ENCODE measurements around the gene NRN1L. TPM values are rescaled to one million over a fixed set of nuclear protein-coding genes. Genes with fewer than 3 reads are reported as not detected.
"Not testable (repeated sequence)": the region's sequence is repeated elsewhere in the genome, so short reads cannot be mapped to it uniquely, and the experiment has no call there.

NRN1L gene
- 1.0 TPM for total RNA-seq (ENCODE audit: unreplicated experiment)
- long read RNA-seq, result 0 reads

DNA sequence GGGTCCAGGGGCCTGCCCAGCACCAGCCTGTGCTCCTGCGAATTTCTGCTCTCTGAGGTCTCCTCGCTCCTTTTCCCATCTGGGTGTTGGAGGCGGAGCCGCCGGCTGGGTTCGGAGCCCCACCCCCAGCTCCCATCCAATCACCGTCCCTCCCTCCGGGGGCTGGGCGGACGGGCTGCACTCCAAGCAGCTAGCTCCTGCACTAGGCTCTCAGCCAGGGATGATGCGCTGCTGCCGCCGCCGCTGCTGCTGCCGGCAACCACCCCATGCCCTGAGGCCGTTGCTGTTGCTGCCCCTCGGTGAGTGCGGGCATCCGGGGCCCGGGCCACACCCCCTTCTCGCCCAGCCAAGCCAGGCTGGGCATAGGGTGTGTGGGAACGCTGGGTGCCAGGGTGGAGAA is at the start of gene NRN1L:
NRN1L (plus strand) TSS at position 202 of the 400 bp plus-strand sequence; CDS start at position 221, 19 bp downstream.
- Mint-ChIP-seq H3K4me1 (ENCODE audit: low read depth, unreplicated experiment) (peaks cover 7% of the 10 kb centered on the region), H3K9me3 (ENCODE audit: unreplicated experiment) (peaks cover 6% of the 10 kb centered on the region), H3K36me3 (ENCODE audit: unreplicated experiment) (no peaks in the 10 kb centered on the region), H3K4me3 (ENCODE audit: unreplicated experiment) (peak within 1 kb of the TSS; percentile 10), H3K27me3 (ENCODE audit: unreplicated experiment) (peaks cover 5% of the 10 kb centered on the region), H3K27ac (ENCODE audit: unreplicated experiment) (peak within 1 kb of the TSS; percentile 34)
- peak; percentile 93 for DNase-seq
- TF ChIP-seq, protein P1, sequence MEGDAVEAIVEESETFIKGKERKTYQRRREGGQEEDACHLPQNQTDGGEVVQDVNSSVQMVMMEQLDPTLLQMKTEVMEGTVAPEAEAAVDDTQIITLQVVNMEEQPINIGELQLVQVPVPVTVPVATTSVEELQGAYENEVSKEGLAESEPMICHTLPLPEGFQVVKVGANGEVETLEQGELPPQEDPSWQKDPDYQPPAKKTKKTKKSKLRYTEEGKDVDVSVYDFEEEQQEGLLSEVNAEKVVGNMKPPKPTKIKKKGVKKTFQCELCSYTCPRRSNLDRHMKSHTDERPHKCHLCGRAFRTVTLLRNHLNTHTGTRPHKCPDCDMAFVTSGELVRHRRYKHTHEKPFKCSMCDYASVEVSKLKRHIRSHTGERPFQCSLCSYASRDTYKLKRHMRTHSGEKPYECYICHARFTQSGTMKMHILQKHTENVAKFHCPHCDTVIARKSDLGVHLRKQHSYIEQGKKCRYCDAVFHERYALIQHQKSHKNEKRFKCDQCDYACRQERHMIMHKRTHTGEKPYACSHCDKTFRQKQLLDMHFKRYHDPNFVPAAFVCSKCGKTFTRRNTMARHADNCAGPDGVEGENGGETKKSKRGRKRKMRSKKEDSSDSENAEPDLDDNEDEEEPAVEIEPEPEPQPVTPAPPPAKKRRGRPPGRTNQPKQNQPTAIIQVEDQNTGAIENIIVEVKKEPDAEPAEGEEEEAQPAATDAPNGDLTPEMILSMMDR (IDR thresholded peaks at IDR 0.05; ENCODE audit: partially characterized antibody, unreplicated experiment), result no peak

DNA sequence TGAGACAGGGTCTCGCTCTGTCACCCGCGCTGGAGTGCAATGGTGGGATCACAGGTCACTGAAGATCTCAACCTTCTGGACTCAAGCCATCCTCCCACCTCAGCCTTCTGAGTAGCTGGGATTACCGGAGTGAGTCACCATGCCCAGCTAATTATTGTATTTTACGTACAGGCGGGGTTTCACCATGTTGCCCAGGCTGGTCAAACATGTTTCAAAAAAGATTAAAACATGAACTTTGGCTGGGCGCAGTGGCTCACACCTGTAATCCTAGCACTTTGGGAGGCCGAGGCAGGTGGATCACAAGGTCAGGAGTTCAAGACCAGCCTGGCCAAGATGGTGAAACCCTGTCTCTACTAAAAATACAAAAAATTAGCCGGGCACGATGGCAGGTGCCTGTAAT is 47.5 kb upstream of the NRN1L start:
- not testable (repeated sequence) for H3K4me3 Mint-ChIP-seq (ENCODE audit: unreplicated experiment); H3K27me3 Mint-ChIP-seq (ENCODE audit: unreplicated experiment); DNase-seq; H3K27ac Mint-ChIP-seq (ENCODE audit: unreplicated experiment); H3K4me1 Mint-ChIP-seq (ENCODE audit: low read depth, unreplicated experiment); H3K9me3 Mint-ChIP-seq (ENCODE audit: unreplicated experiment); H3K36me3 Mint-ChIP-seq (ENCODE audit: unreplicated experiment)

DNA sequence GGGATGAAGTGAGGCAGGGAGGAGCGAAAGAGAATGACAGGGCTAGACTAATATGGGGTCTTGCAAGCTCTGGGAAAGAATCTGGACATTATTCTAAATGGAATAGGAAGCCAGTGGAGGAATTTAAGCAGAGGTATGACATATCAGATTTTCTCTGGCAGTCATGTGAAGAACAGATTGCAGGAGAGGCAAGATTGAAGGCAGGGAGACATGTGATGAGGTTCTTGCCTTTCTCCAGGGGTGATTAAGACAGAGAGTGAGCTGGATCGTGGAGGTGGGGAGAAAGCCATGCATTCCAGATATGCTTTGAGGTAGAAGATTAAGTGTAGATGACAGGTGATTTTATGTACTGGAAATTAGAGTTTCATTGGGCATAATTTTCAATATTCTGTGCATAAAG is 46.9 kb upstream of the NRN1L start:
- no peak overlapping the region for H3K27ac Mint-ChIP-seq (ENCODE audit: unreplicated experiment)
- TF ChIP-seq, protein P1 (IDR thresholded peaks at IDR 0.05; ENCODE audit: partially characterized antibody, unreplicated experiment), result no peak

DNA sequence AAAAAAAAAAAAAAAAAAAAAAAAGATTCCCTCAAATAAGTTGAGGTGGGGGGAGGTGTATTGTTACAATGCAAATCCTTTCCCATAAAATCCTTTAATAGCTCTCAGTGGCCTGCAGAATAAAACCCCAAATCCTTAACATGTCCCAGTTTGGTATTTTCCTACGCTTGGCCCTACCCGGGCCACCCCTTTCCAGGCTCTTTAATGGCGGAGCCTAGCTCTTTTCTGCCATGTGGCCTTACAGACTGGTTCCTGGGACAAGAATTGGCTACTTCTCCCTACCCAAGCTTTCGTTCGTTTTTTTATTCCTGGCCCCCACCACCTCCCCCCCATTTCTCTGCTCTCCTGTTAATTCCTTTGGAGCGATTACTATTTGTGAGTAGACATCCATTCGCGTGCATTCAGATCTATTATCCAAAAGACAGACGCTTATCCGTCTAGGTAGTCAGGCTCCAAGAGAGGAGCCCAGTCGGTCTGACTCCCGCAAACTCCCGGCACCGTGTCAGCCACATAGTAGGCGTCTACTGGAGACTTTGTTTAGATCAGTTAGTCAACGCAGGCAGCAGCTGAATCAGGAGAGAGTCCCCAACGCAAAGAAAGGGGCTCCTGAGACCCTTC is 43.4 kb upstream of the NRN1L start:
- TF ChIP-seq, protein P1 (IDR thresholded peaks at IDR 0.05; ENCODE audit: partially characterized antibody, unreplicated experiment), result no peak
- peak overlapping the region; percentile 89 for H3K4me3 Mint-ChIP-seq (ENCODE audit: unreplicated experiment)
- H3K4me1 Mint-ChIP-seq (ENCODE audit: low read depth, unreplicated experiment), result peaks cover 26% of the 10 kb centered on the region
- H3K27me3 Mint-ChIP-seq (ENCODE audit: unreplicated experiment), result peaks cover 5% of the 10 kb centered on the region
- H3K36me3 Mint-ChIP-seq (ENCODE audit: unreplicated experiment), result no peaks in the 10 kb centered on the region
- peak overlapping the region; percentile 72 for H3K27ac Mint-ChIP-seq (ENCODE audit: unreplicated experiment)
- peaks cover 11% of the 10 kb centered on the region for H3K9me3 Mint-ChIP-seq (ENCODE audit: unreplicated experiment)
- no peak for DNase-seq

More for the DNA sequence above, 46.9 kb upstream of the NRN1L start:
- DNase-seq, result no peak
- Mint-ChIP-seq H3K9me3 (ENCODE audit: unreplicated experiment) (peaks cover 4% of the 10 kb centered on the region), H3K4me3 (ENCODE audit: unreplicated experiment) (no peak overlapping the region), H3K4me1 (ENCODE audit: low read depth, unreplicated experiment) (peaks cover 3% of the 10 kb centered on the region), H3K36me3 (ENCODE audit: unreplicated experiment) (no peaks in the 10 kb centered on the region), H3K27me3 (ENCODE audit: unreplicated experiment) (peaks cover 6% of the 10 kb centered on the region)

DNA sequence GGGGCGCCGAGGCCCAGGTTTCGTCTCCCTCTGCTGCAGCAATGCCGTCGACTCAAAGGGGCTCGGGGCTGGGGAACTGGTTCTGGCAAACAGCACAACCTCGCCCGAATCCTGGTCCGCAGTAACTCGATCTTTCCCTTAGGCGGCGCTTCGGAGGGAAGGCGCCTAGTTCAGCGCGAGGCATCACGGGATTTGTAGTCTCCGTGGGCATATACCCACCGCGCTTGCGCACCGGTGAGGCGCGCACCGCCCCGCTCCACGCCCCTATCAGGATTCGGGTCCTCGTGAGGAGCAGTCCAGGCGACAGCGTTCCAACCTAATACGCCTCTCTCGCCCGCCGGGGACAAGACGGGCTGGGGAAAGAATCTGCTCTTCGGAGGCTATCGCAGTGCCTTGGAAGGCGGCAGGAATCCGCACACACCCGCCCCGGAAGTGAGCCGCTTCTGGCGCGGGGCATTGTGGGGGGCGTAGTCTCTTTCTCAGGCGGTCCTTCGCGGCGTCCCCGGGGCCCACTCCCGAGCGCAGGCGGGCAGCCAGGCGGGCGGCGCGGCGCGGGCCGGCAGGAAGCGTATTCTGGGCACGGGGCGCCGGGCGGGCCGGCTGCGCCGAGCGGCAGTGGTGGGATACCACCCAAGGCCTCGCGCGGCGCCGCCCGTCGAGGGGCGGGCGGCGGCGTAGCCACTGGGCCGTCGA is 42.7 kb upstream of the NRN1L start, which contains the start of gene THAP11:
THAP11 (plus strand) TSS at position 505 of the 693 bp plus-strand sequence. CDS start 235 bp downstream, outside the sequence.
- no peaks in the 10 kb centered on the region for H3K36me3 Mint-ChIP-seq (ENCODE audit: unreplicated experiment)

More for the DNA sequence above, 42.7 kb upstream of the NRN1L start, which contains the start of gene THAP11:
- peak within 1 kb of the TSS; percentile 97 for H3K4me3 Mint-ChIP-seq (ENCODE audit: unreplicated experiment)
- H3K9me3 Mint-ChIP-seq (ENCODE audit: unreplicated experiment), result peaks cover 11% of the 10 kb centered on the region
- TF ChIP-seq, protein P1 (IDR thresholded peaks at IDR 0.05; ENCODE audit: partially characterized antibody, unreplicated experiment), result peak; percentile 89
- H3K27me3 Mint-ChIP-seq (ENCODE audit: unreplicated experiment), result peaks cover 5% of the 10 kb centered on the region
- peak within 1 kb of the TSS; percentile 95 for H3K27ac Mint-ChIP-seq (ENCODE audit: unreplicated experiment)
- peak; percentile 95 for DNase-seq
- peaks cover 26% of the 10 kb centered on the region for H3K4me1 Mint-ChIP-seq (ENCODE audit: low read depth, unreplicated experiment)
